Forelimb muscle (tissue), 1 donor: Measurements from ENCODE around the gene ZNF121. TPM values are rescaled to one million over a fixed set of nuclear protein-coding genes. Genes with fewer than 3 reads are reported as not detected.
"Not testable (repeated sequence)": the region's sequence is repeated elsewhere in the genome, so short reads cannot be mapped to it uniquely, and the experiment has no call there.

Experiments
- DNase-seq: peaks from one replicate; pipeline ENCODE4 v3.0.0-alpha.2; 2013; ENCODE audit warnings: low read depth
- polyA plus RNA-seq: library from polyadenylated mRNA; unstranded; fragments of 120-200 nt; gene quantifications from one replicate; pipeline ENCODE4 v1.2.1, GENCODE V29; 2013; ENCODE audit not compliant: insufficient read length

ZNF121 gene
- polyA plus RNA-seq: 9.9 TPM

- peak; percentile 67 for DNase-seq
Observed at GRCh38 chr19:9584073-9584833, at the start of gene ZNF121. ZNF121 (minus strand) TSS chr19:9584504; CDS start chr19:9568097, 16,407 bp downstream.

GRCh38 chr19:9627856-9628255 is 43.6 kb upstream of the ZNF121 start:
- no peak for DNase-seq

- DNase-seq: no peak
Observed at GRCh38 chr19:9622531-9622930, 38.2 kb upstream of the ZNF121 start.

- DNase-seq: peak; percentile 77
Observed at GRCh38 chr19:9621156-9622037, 37.1 kb upstream of the ZNF121 start, which contains the start of gene ZNF561. ZNF561 (minus strand) TSS chr19:9621232; CDS start chr19:9619456, 1,776 bp downstream.

- DNase-seq: no peak
Observed at GRCh38 chr19:9620842-9621155, 36.5 kb upstream of the ZNF121 start.

GRCh38 chr19:9615844-9616243 is 31.5 kb upstream of the ZNF121 start:
- no peak for DNase-seq

- DNase-seq: no peak
Observed at GRCh38 chr19:9610484-9611113, 26.3 kb upstream of the ZNF121 start.

GRCh38 chr19:9608912-9609311 is 24.6 kb upstream of the ZNF121 start:
- DNase-seq: no peak

GRCh38 chr19:9597027-9597426 is 12.7 kb upstream of the ZNF121 start:
- no peak for DNase-seq

GRCh38 chr19:9586764-9587163 is 2.5 kb upstream of the ZNF121 start:
- no peak for DNase-seq

- not testable (repeated sequence) for DNase-seq
Observed at GRCh38 chr19:9582081-9582725, 2.1 kb downstream of the ZNF121 start.

- no peak for DNase-seq
Observed at GRCh38 chr19:9580728-9581127, 3.6 kb downstream of the ZNF121 start.

- DNase-seq: no peak
Observed at GRCh38 chr19:9570255-9570654, 14.0 kb downstream of the ZNF121 start.

- DNase-seq: no peak
Observed at GRCh38 chr19:9566729-9567128, 17.6 kb downstream of the ZNF121 start.

GRCh38 chr19:9565900-9566705 is 18.2 kb downstream of the ZNF121 start:
- DNase-seq: no peak

GRCh38 chr19:9552536-9553274 is 31.6 kb downstream of the ZNF121 start:
- no peak for DNase-seq

GRCh38 chr19:9547870-9548269 is 36.4 kb downstream of the ZNF121 start:
- DNase-seq: no peak

GRCh38 chr19:9541281-9541680 is 43.0 kb downstream of the ZNF121 start:
- not testable (repeated sequence) for DNase-seq

GRCh38 chr19:9539921-9540320 is 44.4 kb downstream of the ZNF121 start:
- DNase-seq: not testable (repeated sequence)

GRCh38 chr19:9539201-9539600 is 45.1 kb downstream of the ZNF121 start:
- DNase-seq: not testable (repeated sequence)
